ENCODE results near the gene CRK.
"Not testable (repeated sequence)": the region's sequence is repeated elsewhere in the genome, so short reads cannot be mapped to it uniquely, and the experiment has no call there.

The CRK gene

GRCh38 chr17:1462164-1463112 lies 6.4 kb upstream of the CRK start:
- DNase-seq = no peak

GRCh38 chr17:1461198-1461944 lies 5.3 kb upstream of the CRK start:
- no peak for DNase-seq

- no peak for DNase-seq
Measured at GRCh38 chr17:1460233-1460632, 4.2 kb upstream of the CRK start.

- peak; percentile 47 for DNase-seq
Measured at GRCh38 chr17:1455291-1455796, 688 bp downstream of the CRK start.

- no peak for DNase-seq
Measured at GRCh38 chr17:1454541-1454940, 1.5 kb downstream of the CRK start.

GRCh38 chr17:1453694-1454093 lies 2.3 kb downstream of the CRK start:
- not testable (repeated sequence) for DNase-seq

GRCh38 chr17:1452836-1453235 lies 3.2 kb downstream of the CRK start:
- DNase-seq = no peak

GRCh38 chr17:1450261-1450660 lies 5.8 kb downstream of the CRK start:
- not testable (repeated sequence) for DNase-seq

GRCh38 chr17:1449412-1449967 lies 6.5 kb downstream of the CRK start:
- no peak for DNase-seq

GRCh38 chr17:1447052-1447451 lies 9.0 kb downstream of the CRK start:
- no peak for DNase-seq

GRCh38 chr17:1446201-1446600 lies 9.8 kb downstream of the CRK start:
- no peak for DNase-seq

GRCh38 chr17:1445695-1446094 lies 10.3 kb downstream of the CRK start:
- not testable (repeated sequence) for DNase-seq

GRCh38 chr17:1442721-1443120 lies 13.3 kb downstream of the CRK start:
- not testable (repeated sequence) for DNase-seq

GRCh38 chr17:1442187-1442586 lies 13.8 kb downstream of the CRK start:
- no peak for DNase-seq

GRCh38 chr17:1440921-1441320 lies 15.1 kb downstream of the CRK start:
- DNase-seq = no peak

- DNase-seq = no peak
Measured at GRCh38 chr17:1438593-1439083, 17.4 kb downstream of the CRK start.

- no peak for DNase-seq
Measured at GRCh38 chr17:1435326-1435725, 20.7 kb downstream of the CRK start.

GRCh38 chr17:1434150-1434549 lies 21.9 kb downstream of the CRK start:
- DNase-seq = no peak

GRCh38 chr17:1431631-1432104 lies 24.4 kb downstream of the CRK start:
- DNase-seq = no peak

- DNase-seq = no peak
Measured at GRCh38 chr17:1423456-1424135, 32.4 kb downstream of the CRK start.

GRCh38 chr17:1422885-1423284 lies 33.1 kb downstream of the CRK start:
- DNase-seq = no peak

GRCh38 chr17:1421470-1421869 lies 34.6 kb downstream of the CRK start:
- no peak for DNase-seq

- DNase-seq = no peak
Measured at GRCh38 chr17:1420981-1421380, 35.1 kb downstream of the CRK start.
